RWPE2 (cell line): ENCODE measurements around the gene PARVG.
A peak's percentile ranks its signal among the peaks of the same experiment; 100 is the strongest.

Experiments
- ATAC-seq: fragments of 200-7000 bp; cut with Tn5 transposase; 3 replicates; pipeline ENCODE4 v1.9.1; 2021; ENCODE audit warnings: low read depth
- DNase-seq: peaks from one replicate; pipeline ENCODE4 v3.0.0-alpha.2; 2020; ENCODE audit warnings: low spot score
- H3K27ac ChIP-seq: fragments of 450-650 bp; 2 replicates; pipeline ENCODE4 v1.5.1; 2017; ENCODE audit warnings: mild to moderate bottlenecking; ENCODE audit not compliant: poor library complexity, severe bottlenecking
- H3K27me3 ChIP-seq: fragments of 250-450 bp; sonication (Bioruptor Pico); 2 replicates; pipeline ENCODE4 v1.5.1; 2021; ENCODE audit warnings: mild to moderate bottlenecking, moderate library complexity; ENCODE audit not compliant: insufficient read depth, poor library complexity, severe bottlenecking
- H3K36me3 ChIP-seq: fragments of 250-450 bp; sonication (Bioruptor Pico); 2 replicates; pipeline ENCODE4 v1.5.1; 2020; ENCODE audit warnings: low read depth, mild to moderate bottlenecking, moderate library complexity
- H3K4me1 ChIP-seq: fragments of 250-450 bp; sonication (Bioruptor Pico); 2 replicates; pipeline ENCODE4 v1.5.1; 2021; ENCODE audit warnings: mild to moderate bottlenecking, moderate library complexity; ENCODE audit not compliant: insufficient read depth, poor library complexity, severe bottlenecking
- H3K4me3 ChIP-seq: fragments of 250-450 bp; sonication (Bioruptor Pico); 2 replicates; pipeline ENCODE4 v1.5.1; 2021; ENCODE audit warnings: mild to moderate bottlenecking, moderate library complexity; ENCODE audit not compliant: severe bottlenecking
- H3K9me3 ChIP-seq: fragments of 250-450 bp; sonication (Bioruptor Pico); 2 replicates; pipeline ENCODE4 v1.5.1; 2021; ENCODE audit warnings: mild to moderate bottlenecking, moderate library complexity; ENCODE audit not compliant: severe bottlenecking
- CTCF ChIP-seq: fragments of 450-650 bp; IDR thresholded peaks from one replicate; pipeline ENCODE4 v1.5.1; 2017; ENCODE audit warnings: mild to moderate bottlenecking, moderate library complexity; ENCODE audit not compliant: poor library complexity, severe bottlenecking

Gene PARVG

GRCh38 chr22:44180706-44181032, at the start of gene PARVG:
Gene PARVG, plus strand, starts transcription at chr22:44180925. Its CDS starts 2,405 bp downstream, at chr22:44183330.
- Histone ChIP-seq H3K9me3 (no peaks in the 10 kb centered on the region), H3K36me3 (no peaks in the 10 kb centered on the region), H3K4me3 (no peak within 1 kb of the TSS), H3K27ac (no peak within 1 kb of the TSS), H3K27me3 (peaks cover 40% of the 10 kb centered on the region), H3K4me1 (no peaks in the 10 kb centered on the region)
- TF ChIP-seq CTCF = no peak
- ATAC-seq = peak; percentile 32; the same call in 1 of the 3 replicates
- no peak for DNase-seq

- TF ChIP-seq CTCF = no peak
- H3K9me3 ChIP-seq = no peaks in the 10 kb centered on the region
- no peak overlapping the region for H3K27ac ChIP-seq
- ATAC-seq = no peak
- H3K4me3 ChIP-seq = no peak overlapping the region
- no peaks in the 10 kb centered on the region; the same call in 1 of the 2 replicates for H3K36me3 ChIP-seq
- no peak for DNase-seq
- H3K4me1 ChIP-seq = no peaks in the 10 kb centered on the region
- H3K27me3 ChIP-seq = no peaks in the 10 kb centered on the region
Measured at GRCh38 chr22:44131412-44131811, 49.3 kb upstream of the PARVG start.

GRCh38 chr22:44131989-44132685, 48.6 kb upstream of the PARVG start:
- no peak for TF ChIP-seq CTCF
- no peaks in the 10 kb centered on the region for H3K4me1 ChIP-seq
- H3K36me3 ChIP-seq = no peaks in the 10 kb centered on the region; the same call in 1 of the 2 replicates
- no peaks in the 10 kb centered on the region for H3K9me3 ChIP-seq
- no peak overlapping the region for H3K4me3 ChIP-seq
- no peaks in the 10 kb centered on the region for H3K27me3 ChIP-seq
- ATAC-seq (no peak), DNase-seq (no peak)
- H3K27ac ChIP-seq = no peak overlapping the region

- ATAC-seq = no peak
- TF ChIP-seq CTCF = no peak
- no peak for DNase-seq
Measured at GRCh38 chr22:44132724-44133123, 48.0 kb upstream of the PARVG start.

GRCh38 chr22:44133161-44133560, 47.6 kb upstream of the PARVG start:
- Histone ChIP-seq H3K36me3 (no peaks in the 10 kb centered on the region; the same call in 1 of the 2 replicates), H3K4me1 (no peaks in the 10 kb centered on the region), H3K27me3 (no peaks in the 10 kb centered on the region), H3K4me3 (no peak overlapping the region), H3K27ac (no peak overlapping the region), H3K9me3 (no peaks in the 10 kb centered on the region)
- no peak for TF ChIP-seq CTCF
- DNase-seq (no peak), ATAC-seq (no peak)

More at GRCh38 chr22:44132724-44133123, 48.0 kb upstream of the PARVG start:
- Histone ChIP-seq H3K4me1 (no peaks in the 10 kb centered on the region), H3K27ac (no peak overlapping the region), H3K27me3 (no peaks in the 10 kb centered on the region), H3K36me3 (no peaks in the 10 kb centered on the region; the same call in 1 of the 2 replicates), H3K9me3 (no peaks in the 10 kb centered on the region), H3K4me3 (no peak overlapping the region)
